H1 (cell line): Measurements from ENCODE around the gene SLC6A17. TPM values are rescaled to one million over a fixed set of nuclear protein-coding genes. Genes with fewer than 3 reads are reported as not detected.

Experiments used
- CTCF ChIA-PET: fragments of 300-600 bp; sonication (Branson Sonifier 250); formaldehyde crosslinking; loops from one replicate; lab custom pipeline; 2021; ENCODE audit not compliant: partially characterized antibody; lab: Charles Lee
- POLR2A ChIA-PET: fragments of 300-600 bp; sonication (Branson Sonifier 250); formaldehyde crosslinking; loops from one replicate; lab custom pipeline; 2021; ENCODE audit warnings: inconsistent platforms; ENCODE audit not compliant: partially characterized antibody; lab: Charles Lee
- DNase-seq, 2 experiments: peaks; one replicate each; pipeline versions ENCODE4 v3.0.0 to v3.0.0-alpha.2; 2010 to 2022; ENCODE audit warnings: low spot score in 2 of 2, low read depth in 1 of 2, mixed read lengths in 1 of 2
- FAIRE-seq: peaks from 2 replicates; lab custom pipeline; 2011; peaks lifted over from hg19 to GRCh38; lab: Jason Lieb, UNC
- H2AFZ ChIP-seq: 2 replicates; pipeline ENCODE4 v1.8.1; 2012; ENCODE audit warnings: low read length, inconsistent platforms
- H2AK5ac ChIP-seq: 2 replicates; pipeline ENCODE4 v1.6.1; 2013; ENCODE audit warnings: low read depth, low read length
- H2BK120ac ChIP-seq: replicated peaks from 2 replicates; pipeline ENCODE3; 2013; ENCODE audit warnings: low read depth, low read length, inconsistent platforms
- H2BK12ac ChIP-seq: 2 replicates; pipeline ENCODE4 v1.6.1; 2013; ENCODE audit warnings: low read depth, low read length
- H2BK15ac ChIP-seq: 2 replicates; pipeline ENCODE4 v1.6.1; 2013; ENCODE audit warnings: low read length
- H2BK20ac ChIP-seq: 2 replicates; pipeline ENCODE4 v1.6.1; 2013; ENCODE audit warnings: low read length
- H2BK5ac ChIP-seq: 2 replicates; pipeline ENCODE4 v1.6.1; 2013; ENCODE audit warnings: low read depth, low read length
- H3K14ac ChIP-seq: 2 replicates; pipeline ENCODE4 v1.6.1; 2013; ENCODE audit warnings: inconsistent platforms; ENCODE audit not compliant: insufficient read length
- H3K18ac ChIP-seq: 2 replicates; pipeline ENCODE4 v1.6.1; 2013; ENCODE audit warnings: low read length; ENCODE audit errors: extremely low read depth
- H3K23ac ChIP-seq: 2 replicates; pipeline ENCODE4 v1.6.1; 2013; ENCODE audit warnings: inconsistent platforms; ENCODE audit not compliant: insufficient read length
- H3K23me2 ChIP-seq: 2 replicates; pipeline ENCODE4 v1.6.1; 2013; ENCODE audit warnings: low read depth, low read length
- H3K27ac ChIP-seq: 2 replicates; pipeline ENCODE4 v1.6.1; 2011; ENCODE audit warnings: low read depth, low read length, inconsistent platforms
- H3K27me3 ChIP-seq, 4 experiments: replicated peaks in 1 of 4; 1 replicate in 1 of 4; 2 replicates in 3 of 4; pipeline versions ENCODE4 v1.6.1 to v1.8.1; 2011 to 2013; ENCODE audit warnings: low read length in 3 of 4, mild to moderate bottlenecking in 3 of 4, inconsistent platforms in 2 of 4, mixed read lengths in 2 of 4, moderate library complexity in 1 of 4; ENCODE audit not compliant: control insufficient read depth in 3 of 4, insufficient read depth in 3 of 4; ENCODE audit errors: extremely low read depth in 1 of 4
- H3K36me3 ChIP-seq, 4 experiments: 2 replicates each; pipeline versions ENCODE4 v1.6.1 to v1.8.1; 2011 to 2013; ENCODE audit warnings: mild to moderate bottlenecking in 4 of 4, low read length in 3 of 4, moderate library complexity in 2 of 4, control low read depth in 1 of 4, inconsistent platforms in 1 of 4; ENCODE audit not compliant: insufficient read depth in 4 of 4, control insufficient read depth in 2 of 4
- H3K4ac ChIP-seq: replicated peaks from 2 replicates; pipeline ENCODE3; 2013; ENCODE audit warnings: low read length, low read depth, mixed read lengths, inconsistent platforms; ENCODE audit not compliant: insufficient read length
- H3K4me1 ChIP-seq, 4 experiments: replicated peaks in 1 of 4; 1 replicate in 1 of 4; 2 replicates in 3 of 4; pipeline versions ENCODE4 v1.6.1 to v1.8.1; 2011 to 2013; ENCODE audit warnings: low read length in 3 of 4, inconsistent platforms in 2 of 4, mixed read lengths in 1 of 4; ENCODE audit not compliant: insufficient read depth in 4 of 4, control insufficient read depth in 3 of 4
- H3K4me2 ChIP-seq, 2 experiments: 2 replicates each; pipeline versions ENCODE4 v1.6.1 to v1.8.1; 2011 to 2013; ENCODE audit warnings: low read depth in 2 of 2, low read length in 2 of 2, control low read depth in 1 of 2, inconsistent platforms in 1 of 2, mild to moderate bottlenecking in 1 of 2; ENCODE audit not compliant: insufficient read depth in 1 of 2
- H3K4me3 ChIP-seq, 4 experiments: fragments of 200-600, 300-600 bp in 1 of 4; sonication (generic), shearing (Covaris generic), sonication (Bioruptor Twin) in 1 of 4; 2 replicates each; pipeline versions ENCODE4 v1.5.1 to v1.8.1; 2011 to 2016; ENCODE audit warnings: low read length in 4 of 4, low read depth in 3 of 4, control low read depth in 2 of 4, inconsistent platforms in 2 of 4, mild to moderate bottlenecking in 2 of 4, mixed read lengths in 1 of 4, moderate library complexity in 1 of 4; ENCODE audit not compliant: insufficient read depth in 2 of 4; ENCODE audit errors: extremely low read depth in 1 of 4
- H3K56ac ChIP-seq: replicated peaks from 2 replicates; pipeline ENCODE3; 2013; ENCODE audit warnings: low read depth, mild to moderate bottlenecking, mixed read lengths, low read length, inconsistent platforms; ENCODE audit not compliant: insufficient read length
- H3K79me1 ChIP-seq: 2 replicates; pipeline ENCODE4 v1.6.1; 2013; ENCODE audit warnings: low read depth, low read length, control low read depth
- H3K79me2 ChIP-seq, 2 experiments: 2 replicates each; pipeline versions ENCODE4 v1.6.1 to v1.8.1; 2012 to 2013; ENCODE audit warnings: low read length in 2 of 2, mild to moderate bottlenecking in 2 of 2, inconsistent platforms in 1 of 2; ENCODE audit not compliant: insufficient read depth in 2 of 2, control insufficient read depth in 1 of 2
- H3K9ac ChIP-seq, 4 experiments: replicated peaks in 1 of 4; 1 replicate in 1 of 4; 2 replicates in 3 of 4; pipeline versions ENCODE4 v1.6.1 to v1.8.1; 2011 to 2013; ENCODE audit warnings: low read depth in 3 of 4, low read length in 3 of 4, control low read depth in 2 of 4, mild to moderate bottlenecking in 2 of 4, moderate library complexity in 2 of 4, inconsistent platforms in 1 of 4; ENCODE audit errors: extremely low read depth in 1 of 4
- H3K9me3 ChIP-seq, 2 experiments: 2 replicates each; pipeline versions ENCODE4 v1.6.1 to v1.8.1; 2012 to 2013; ENCODE audit warnings: mild to moderate bottlenecking in 2 of 2, moderate library complexity in 2 of 2, control low read depth in 1 of 2, inconsistent platforms in 1 of 2, low read depth in 1 of 2, low read length in 1 of 2, mixed read lengths in 1 of 2; ENCODE audit not compliant: insufficient read depth in 2 of 2
- H4K20me1 ChIP-seq, 2 experiments: replicated peaks in 1 of 2; 2 replicates each; pipeline versions ENCODE3 to v1.8.1; 2011 to 2013; ENCODE audit warnings: inconsistent platforms in 2 of 2, low read length in 2 of 2, mild to moderate bottlenecking in 1 of 2; ENCODE audit not compliant: insufficient read depth in 2 of 2, control insufficient read depth in 1 of 2
- H4K5ac ChIP-seq: 2 replicates; pipeline ENCODE4 v1.6.1; 2013; ENCODE audit warnings: low read length, low read depth, mixed read lengths, inconsistent platforms; ENCODE audit not compliant: insufficient read length
- H4K8ac ChIP-seq: 2 replicates; pipeline ENCODE4 v1.8.0; 2013; ENCODE audit warnings: mild to moderate bottlenecking, moderate library complexity, low read length, inconsistent platforms; ENCODE audit not compliant: insufficient read depth; ENCODE audit errors: extremely low read depth
- H4K91ac ChIP-seq: replicated peaks from 2 replicates; pipeline ENCODE3; 2013; ENCODE audit warnings: low read length, mixed read lengths, inconsistent platforms; ENCODE audit not compliant: insufficient read length
- WGBS, 2 experiments: shearing (Covaris generic) in 1 of 2; methylation state at CpG; one replicate each; pipeline versions ENCODE4 v1.1.6 to v1.1.7; 2013 to 2015; ENCODE audit warnings: low lambda C conversion rate in 2 of 2, mixed read lengths in 2 of 2, inconsistent platforms in 1 of 2, low coverage in 1 of 2, missing lambda C conversion rate in 1 of 2; ENCODE audit not compliant: insufficient replicate concordance in 2 of 2, insufficient coverage in 1 of 2, insufficient read length in 1 of 2; ENCODE audit errors: extremely low coverage in 1 of 2, missing lambda C conversion rate in 1 of 2; 5-methylcytosine and 5-hydroxymethylcytosine counted together
- polyA plus RNA-seq, 7 experiments: library from polyadenylated mRNA; depleted of rRNA in 3 of 7; stranded (reverse) in 5 of 7; unstranded in 2 of 7; fragments of >200 nt in 5 of 7; fragments of 200-250 nt in 2 of 7; gene quantifications; 1 replicate in 5 of 7; 2 replicates in 1 of 7; 4 replicates in 1 of 7; pipeline versions ENCODE4 v1.2.1 to v1.2.3, GENCODE V29; 2011 to 2013; ENCODE audit warnings: missing spikeins in 2 of 7, mixed read lengths in 2 of 7
- total RNA-seq: library from RNA; stranded (reverse); fragmentation: NEBNext Ultra II Directional; extraction: Animal tissue kit (Norgen Biotek cat#: 25700); gene quantifications from 2 replicates; pipeline ENCODE4 v1.2.1, GENCODE V29; 2021

The SLC6A17 gene
- total and polyA plus RNA-seq, 2 of the 8 experiments (the other 6 are each of a cell fraction or from before 2014, with no cell fraction given), result 0.15 to 0.28 TPM

DNA sequence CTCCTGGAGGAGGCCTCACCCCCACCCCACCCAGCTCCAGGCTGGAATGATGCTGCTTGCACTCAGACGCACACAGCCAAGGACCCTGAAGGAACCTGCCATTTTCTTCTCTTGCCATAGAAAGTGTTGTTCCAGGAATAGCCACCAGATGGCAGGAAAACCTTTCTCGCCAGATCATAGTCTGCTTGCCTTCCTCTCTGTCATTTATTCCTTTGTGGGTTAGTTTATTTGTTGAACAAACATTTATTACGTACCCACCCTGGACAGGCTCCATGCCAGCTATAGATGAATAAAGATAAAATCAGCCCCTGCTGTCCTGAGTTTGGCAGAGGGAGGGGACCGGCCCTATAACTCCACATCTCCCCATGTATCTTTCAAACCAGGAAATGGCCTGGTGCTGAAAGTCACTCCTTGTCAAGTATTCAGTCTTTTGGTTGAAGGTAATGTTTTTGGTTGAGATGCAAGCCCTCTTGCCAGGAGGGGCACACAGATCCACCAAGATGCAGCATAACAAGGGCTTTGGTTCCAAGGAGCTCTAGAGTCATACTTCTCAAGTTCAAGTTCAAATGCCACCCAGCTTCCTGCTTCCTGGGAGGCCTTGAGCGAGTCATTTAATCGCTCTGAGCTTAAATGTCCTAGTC lies 52.8 kb downstream of the SLC6A17 start:
- no peak overlapping the region for H2BK120ac ChIP-seq
- H4K8ac ChIP-seq, result no peak overlapping the region
- no peaks in the 10 kb centered on the region; the same call in 1 of the 2 replicates for H3K23me2 ChIP-seq
- no peaks in the 10 kb centered on the region for H3K27me3 ChIP-seq
- no peak overlapping the region for H2BK15ac ChIP-seq
- H3K79me1 ChIP-seq, result no peaks in the 10 kb centered on the region; the same call in 1 of the 2 replicates
- no peaks in the 10 kb centered on the region for H3K36me3 ChIP-seq
- no peak overlapping the region for H2BK5ac ChIP-seq
- no peak overlapping the region for H2BK12ac ChIP-seq
- no peak overlapping the region for H3K18ac ChIP-seq
- no peak overlapping the region for H4K5ac ChIP-seq
- H2BK20ac ChIP-seq, result no peak overlapping the region
- DNase-seq (peak in 1 of 2 experiments; percentile 81), FAIRE-seq (peak; percentile 91)
- H4K20me1 ChIP-seq, result no peaks in the 10 kb centered on the region
- no peaks in the 10 kb centered on the region for H3K79me2 ChIP-seq
- no peak overlapping the region for H2AFZ ChIP-seq
- no peaks in the 10 kb centered on the region for H3K9me3 ChIP-seq
- H4K91ac ChIP-seq, result no peak overlapping the region
- H3K4me1 ChIP-seq, result peaks cover 2 to 6% (median 4%) of the 10 kb centered on the region in 4 experiments; a peak in 5 of 7 replicates
- 43% methylated on average over 6 of the region's 6 CpGs; no CpG with 5 or more reads in 1 of the 2 experiments for WGBS, 2 experiments
- ChIA-PET CTCF (interaction anchor here (0.6 to 19.1 kb wide), 68 partner anchors 9 to 305 kb away, joined by 3 to 1001 read pairs (median 4); partner anchors contain the start of genes LAMTOR5, RBM15, SLC6A17 and UBL4B), POLR2A (interaction anchor here (1.0 to 1.9 kb wide), 2 partner anchors 110 to 257 kb away, joined by 5 to 6 read pairs; no protein-coding TSS in a partner anchor)
- no peak overlapping the region for H3K4ac ChIP-seq
- no peak overlapping the region for H3K27ac ChIP-seq
- no peak overlapping the region for H3K4me3 ChIP-seq
- H3K9ac ChIP-seq, result no peak overlapping the region
- no peak overlapping the region for H2AK5ac ChIP-seq
- H3K14ac ChIP-seq, result no peak overlapping the region
- H3K4me2 ChIP-seq, result no peak overlapping the region
- no peak overlapping the region for H3K23ac ChIP-seq
- no peak overlapping the region for H3K56ac ChIP-seq
